Measurements from ENCODE around the gene HIVEP3. TPM values are rescaled to one million over a fixed set of nuclear protein-coding genes. Genes with fewer than 3 reads are reported as not detected.

Gene HIVEP3
- total RNA-seq, 1 donor from 2014 or later, result 0.37 TPM

GRCh38 chr1:41812453-41812852, 106.3 kb downstream of the HIVEP3 start:
- peaks cover 5% of the 10 kb centered on the region for H3F3A ChIP-seq (ENCODE audit: low read depth)
- no peak overlapping the region for H3K4me2 ChIP-seq
- no peaks in the 10 kb centered on the region for H3K36me3 ChIP-seq
- H3K9me3 ChIP-seq (ENCODE audit: low read depth), result no peaks in the 10 kb centered on the region
- no peak overlapping the region for H3K9ac ChIP-seq
- H3K36me3 Mint-ChIP-seq, result no peaks in the 10 kb centered on the region
- H3K9me3 Mint-ChIP-seq, result no peaks in the 10 kb centered on the region
- peaks cover 7% of the 10 kb centered on the region for H4K20me1 ChIP-seq (ENCODE audit: low read depth)
- no peaks in the 10 kb centered on the region for H3K79me2 ChIP-seq (ENCODE audit: low read depth)
- H3K4me1 ChIP-seq, result no peaks in the 10 kb centered on the region
- TF ChIP-seq, protein P1, sequence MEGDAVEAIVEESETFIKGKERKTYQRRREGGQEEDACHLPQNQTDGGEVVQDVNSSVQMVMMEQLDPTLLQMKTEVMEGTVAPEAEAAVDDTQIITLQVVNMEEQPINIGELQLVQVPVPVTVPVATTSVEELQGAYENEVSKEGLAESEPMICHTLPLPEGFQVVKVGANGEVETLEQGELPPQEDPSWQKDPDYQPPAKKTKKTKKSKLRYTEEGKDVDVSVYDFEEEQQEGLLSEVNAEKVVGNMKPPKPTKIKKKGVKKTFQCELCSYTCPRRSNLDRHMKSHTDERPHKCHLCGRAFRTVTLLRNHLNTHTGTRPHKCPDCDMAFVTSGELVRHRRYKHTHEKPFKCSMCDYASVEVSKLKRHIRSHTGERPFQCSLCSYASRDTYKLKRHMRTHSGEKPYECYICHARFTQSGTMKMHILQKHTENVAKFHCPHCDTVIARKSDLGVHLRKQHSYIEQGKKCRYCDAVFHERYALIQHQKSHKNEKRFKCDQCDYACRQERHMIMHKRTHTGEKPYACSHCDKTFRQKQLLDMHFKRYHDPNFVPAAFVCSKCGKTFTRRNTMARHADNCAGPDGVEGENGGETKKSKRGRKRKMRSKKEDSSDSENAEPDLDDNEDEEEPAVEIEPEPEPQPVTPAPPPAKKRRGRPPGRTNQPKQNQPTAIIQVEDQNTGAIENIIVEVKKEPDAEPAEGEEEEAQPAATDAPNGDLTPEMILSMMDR (IDR thresholded peaks at IDR 0.05), result no peak
- TF ChIP-seq EZH2phosphoT487 (IDR thresholded peaks at IDR 0.05), result no peak
- TF ChIP-seq EZH2 (IDR thresholded peaks at IDR 0.05), result no peak
- H3K4me3 Mint-ChIP-seq, result no peak overlapping the region
- no peak for DNase-seq (ENCODE audit: low spot score)
- H3K27ac Mint-ChIP-seq, result no peak overlapping the region
- no peaks in the 10 kb centered on the region for H3K27me3 ChIP-seq
- H3K27me3 Mint-ChIP-seq (ENCODE audit: insufficient read depth, low read depth), result peaks cover 6% of the 10 kb centered on the region
- no peak overlapping the region for H3K27ac ChIP-seq
- H2AFZ ChIP-seq (replicated peaks), result no peak overlapping the region
- peaks cover 6% of the 10 kb centered on the region for H3K4me1 Mint-ChIP-seq
- no peak overlapping the region for H3K4me3 ChIP-seq

DNA sequence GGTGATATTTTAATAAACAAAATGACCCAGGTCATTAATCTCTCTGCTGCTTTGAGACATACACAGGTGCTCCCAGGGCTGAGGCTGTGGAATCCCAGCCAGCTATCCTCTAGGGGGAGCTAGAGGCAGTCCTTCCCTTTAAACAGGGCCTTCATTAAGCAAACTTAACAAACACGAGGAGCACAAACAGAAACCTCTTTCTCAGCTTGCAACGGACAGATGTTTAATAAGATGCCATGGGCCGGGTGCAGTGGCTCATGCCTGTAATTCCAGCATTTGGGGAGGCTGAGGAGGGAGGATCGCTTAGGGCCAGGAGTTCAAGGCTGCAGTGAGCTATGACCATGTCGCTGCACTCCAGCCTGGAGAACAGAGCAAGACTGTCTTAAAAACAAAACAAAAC, 106.7 kb downstream of the HIVEP3 start:
- peaks cover 5% of the 10 kb centered on the region for H3K27me3 Mint-ChIP-seq (ENCODE audit: insufficient read depth, low read depth)

GRCh38 chr1:41811051-41811795, 107.5 kb downstream of the HIVEP3 start:
- Mint-ChIP-seq H3K36me3 (no peaks in the 10 kb centered on the region), H3K4me3 (no peak overlapping the region), H3K27me3 (ENCODE audit: insufficient read depth, low read depth) (peaks cover 9% of the 10 kb centered on the region), H3K27ac (no peak overlapping the region), H3K4me1 (peaks cover 13% of the 10 kb centered on the region), H3K9me3 (no peaks in the 10 kb centered on the region)
- H3F3A ChIP-seq (ENCODE audit: low read depth), result peaks cover 5% of the 10 kb centered on the region
- no peak for DNase-seq (ENCODE audit: low spot score)
- H4K20me1 ChIP-seq (ENCODE audit: low read depth), result peaks cover 7% of the 10 kb centered on the region
- H2AFZ ChIP-seq (replicated peaks), result no peak overlapping the region
- no peaks in the 10 kb centered on the region for H3K4me1 ChIP-seq
- H3K27me3 ChIP-seq, result no peaks in the 10 kb centered on the region
- no peaks in the 10 kb centered on the region for H3K9me3 ChIP-seq (ENCODE audit: low read depth)
- H3K4me3 ChIP-seq, result no peak overlapping the region
- no peaks in the 10 kb centered on the region for H3K36me3 ChIP-seq
- no peak overlapping the region for H3K4me2 ChIP-seq
- H3K27ac ChIP-seq, result no peak overlapping the region
- no peaks in the 10 kb centered on the region for H3K79me2 ChIP-seq (ENCODE audit: low read depth)
- no peak overlapping the region for H3K9ac ChIP-seq
- TF ChIP-seq, protein P1 (IDR thresholded peaks at IDR 0.05), result no peak
- TF ChIP-seq EZH2 (IDR thresholded peaks at IDR 0.05) (no peak), EZH2phosphoT487 (IDR thresholded peaks at IDR 0.05) (no peak)

More for the DNA sequence above, 106.7 kb downstream of the HIVEP3 start:
- no peaks in the 10 kb centered on the region for H3K36me3 Mint-ChIP-seq
- Histone ChIP-seq H3K79me2 (ENCODE audit: low read depth) (no peaks in the 10 kb centered on the region), H3K4me2 (no peak overlapping the region), H2AFZ (replicated peaks) (no peak overlapping the region), H3K27me3 (no peaks in the 10 kb centered on the region), H4K20me1 (ENCODE audit: low read depth) (peaks cover 7% of the 10 kb centered on the region), H3K4me3 (no peak overlapping the region), H3K9me3 (ENCODE audit: low read depth) (no peaks in the 10 kb centered on the region), H3K9ac (no peak overlapping the region), H3F3A (ENCODE audit: low read depth) (peaks cover 5% of the 10 kb centered on the region), H3K4me1 (no peaks in the 10 kb centered on the region), H3K36me3 (no peaks in the 10 kb centered on the region), H3K27ac (no peak overlapping the region)
- peak; percentile 79 for DNase-seq (ENCODE audit: low spot score)
- peaks cover 7% of the 10 kb centered on the region for H3K4me1 Mint-ChIP-seq
- H3K4me3 Mint-ChIP-seq, result no peak overlapping the region
- H3K27ac Mint-ChIP-seq, result no peak overlapping the region
- H3K9me3 Mint-ChIP-seq, result no peaks in the 10 kb centered on the region
- TF ChIP-seq, protein P1 (IDR thresholded peaks at IDR 0.05), result peak; percentile 82
- TF ChIP-seq EZH2 (IDR thresholded peaks at IDR 0.05), result no peak
